DMS153 (cell line): Measurements from ENCODE around the gene STRN.
"Not testable (repeated sequence)": the region's sequence is repeated elsewhere in the genome, so short reads cannot be mapped to it uniquely, and the experiment has no call there.

Experiments
- DNase-seq: peaks from one replicate; lab custom pipeline; 2025; lab: John Stamatoyannopoulos, UW

STRN gene

GRCh38 chr2:36966370-36967235 lies at the start of gene STRN:
Gene STRN (minus strand): TSS chr2:36966536. CDS start chr2:36966463, 73 bp downstream.
- peak; percentile 92 for DNase-seq

GRCh38 chr2:37013315-37013641 lies 46.9 kb upstream of the STRN start:
- no peak for DNase-seq

- DNase-seq: no peak
Observed at GRCh38 chr2:37011130-37011529, 44.8 kb upstream of the STRN start.

GRCh38 chr2:37005118-37005868 lies 39.0 kb upstream of the STRN start:
- peak; percentile 10 for DNase-seq

- no peak for DNase-seq
Observed at GRCh38 chr2:37000988-37001556, 34.7 kb upstream of the STRN start.

- no peak for DNase-seq
Observed at GRCh38 chr2:37000318-37000717, 34.0 kb upstream of the STRN start.

GRCh38 chr2:36999416-36999815 lies 33.1 kb upstream of the STRN start:
- DNase-seq: not testable (repeated sequence)

- DNase-seq: no peak
Observed at GRCh38 chr2:36993841-36994620, 27.7 kb upstream of the STRN start.

GRCh38 chr2:36988008-36988407 lies 21.7 kb upstream of the STRN start:
- no peak for DNase-seq

GRCh38 chr2:36982467-36982866 lies 16.1 kb upstream of the STRN start:
- DNase-seq: no peak

- no peak for DNase-seq
Observed at GRCh38 chr2:36981911-36982310, 15.6 kb upstream of the STRN start.

- DNase-seq: not testable (repeated sequence)
Observed at GRCh38 chr2:36979007-36979406, 12.7 kb upstream of the STRN start.

GRCh38 chr2:36976065-36976464 lies 9.7 kb upstream of the STRN start:
- DNase-seq: no peak

GRCh38 chr2:36975306-36975705 lies 9.0 kb upstream of the STRN start:
- DNase-seq: no peak

GRCh38 chr2:36973320-36973719 lies 7.0 kb upstream of the STRN start:
- DNase-seq: no peak

- no peak for DNase-seq
Observed at GRCh38 chr2:36971990-36972389, 5.7 kb upstream of the STRN start.

- DNase-seq: peak; percentile 71
Observed at GRCh38 chr2:36967236-36967876, 1.0 kb upstream of the STRN start.

- peak; percentile 0 for DNase-seq
Observed at GRCh38 chr2:36965751-36966369, 476 bp downstream of the STRN start.

- DNase-seq: no peak
Observed at GRCh38 chr2:36965206-36965605, 1.1 kb downstream of the STRN start.

GRCh38 chr2:36964496-36965058 lies 1.8 kb downstream of the STRN start:
- DNase-seq: no peak

GRCh38 chr2:36963734-36964133 lies 2.6 kb downstream of the STRN start:
- DNase-seq: no peak
